ENCODE results near the gene TXLNG.
"Not testable (repeated sequence)": the region's sequence is repeated elsewhere in the genome, so short reads cannot be mapped to it uniquely, and the experiment has no call there.

TXLNG gene

DNA sequence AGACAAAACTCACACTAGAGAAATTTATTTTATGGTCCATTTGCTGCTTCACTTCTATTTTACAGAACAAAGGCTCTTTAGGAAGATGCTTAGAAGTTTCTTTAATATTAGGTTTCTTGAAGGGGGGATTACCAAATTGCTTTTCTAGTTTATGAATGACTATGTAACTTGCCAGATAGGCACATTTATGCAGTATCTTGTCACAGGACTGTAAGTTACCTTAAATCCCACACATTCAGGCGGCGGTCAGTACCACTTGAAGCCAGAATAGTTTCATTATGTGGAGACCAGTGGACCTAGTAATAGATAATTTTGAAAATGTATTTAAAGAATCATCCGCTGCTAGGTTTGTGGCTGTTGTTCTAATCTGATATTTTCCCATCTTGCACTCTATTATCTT, 65.6 kb downstream of the TXLNG start:
- peaks cover under 1% of the 10 kb centered on the region for H3K36me3 ChIP-seq (ENCODE audit: control insufficient read depth, insufficient read depth, low read length)
- H3K27me3 ChIP-seq (ENCODE audit: control insufficient read depth, insufficient read depth, low read length) = peaks cover 2% of the 10 kb centered on the region
- no peak overlapping the region for H3K27ac ChIP-seq (ENCODE audit: low read depth, low read length)
- H3K9ac ChIP-seq (ENCODE audit: low read length) = no peak overlapping the region
- H3K4me1 ChIP-seq (ENCODE audit: control insufficient read depth, insufficient read depth, low read length) = no peaks in the 10 kb centered on the region
- no peak overlapping the region for H3K4me3 ChIP-seq (ENCODE audit: low read length)

DNA sequence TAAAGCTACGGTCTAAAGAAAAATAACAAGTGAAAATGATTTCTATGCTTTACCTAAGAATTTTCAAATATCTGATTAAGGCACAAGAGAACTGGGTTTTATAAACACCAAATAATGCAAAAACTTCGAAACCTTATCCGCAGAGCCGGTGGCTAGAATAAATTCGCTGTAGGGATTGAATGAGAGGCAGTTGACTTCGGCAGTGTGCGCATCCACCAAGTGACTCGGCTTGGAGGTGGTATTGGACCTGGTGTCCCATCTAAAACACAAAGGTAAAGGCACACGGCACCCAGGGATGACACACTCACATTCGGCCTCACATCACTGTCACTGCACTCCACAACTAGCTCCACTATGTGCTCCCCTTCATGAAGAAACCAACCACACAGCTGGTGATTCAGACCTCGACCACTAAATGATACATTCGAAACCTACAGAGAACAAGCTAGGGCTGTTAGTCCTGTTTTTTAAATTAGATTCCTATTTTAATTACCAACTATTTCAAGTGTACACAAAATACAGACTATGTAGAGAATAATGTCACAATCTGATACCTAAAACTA, 66.4 kb downstream of the TXLNG start:
- Histone ChIP-seq H3K27ac (ENCODE audit: low read depth, low read length) (no peak overlapping the region), H3K27me3 (ENCODE audit: control insufficient read depth, insufficient read depth, low read length) (peaks cover 2% of the 10 kb centered on the region), H3K4me1 (ENCODE audit: control insufficient read depth, insufficient read depth, low read length) (no peaks in the 10 kb centered on the region), H3K36me3 (ENCODE audit: control insufficient read depth, insufficient read depth, low read length) (peaks cover 2% of the 10 kb centered on the region), H3K9ac (ENCODE audit: low read length) (no peak overlapping the region), H3K4me3 (ENCODE audit: low read length) (no peak overlapping the region)

DNA sequence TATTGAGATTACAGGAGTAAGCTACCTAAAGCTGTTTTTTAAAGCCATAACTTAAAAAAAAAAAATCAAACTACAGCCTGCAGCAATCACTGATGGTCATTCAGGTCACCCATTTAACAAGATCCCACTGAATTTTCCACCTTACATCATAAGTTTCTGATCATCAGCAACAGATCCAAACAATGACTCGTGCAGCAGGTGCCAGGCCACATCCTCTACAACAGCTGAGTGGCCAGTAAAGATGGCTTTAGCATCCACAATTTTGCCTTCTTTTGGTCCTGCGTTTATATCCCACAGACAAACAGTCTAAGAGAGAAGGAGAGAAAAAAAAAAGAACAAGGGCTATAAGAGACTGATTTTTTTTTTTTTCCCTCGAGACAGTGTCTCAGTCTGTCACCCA, 67.3 kb downstream of the TXLNG start:
- H3K4me3 ChIP-seq (ENCODE audit: low read length) = no peak overlapping the region
- no peak overlapping the region for H3K27ac ChIP-seq (ENCODE audit: low read depth, low read length)
- peaks cover 2% of the 10 kb centered on the region for H3K36me3 ChIP-seq (ENCODE audit: control insufficient read depth, insufficient read depth, low read length)

DNA sequence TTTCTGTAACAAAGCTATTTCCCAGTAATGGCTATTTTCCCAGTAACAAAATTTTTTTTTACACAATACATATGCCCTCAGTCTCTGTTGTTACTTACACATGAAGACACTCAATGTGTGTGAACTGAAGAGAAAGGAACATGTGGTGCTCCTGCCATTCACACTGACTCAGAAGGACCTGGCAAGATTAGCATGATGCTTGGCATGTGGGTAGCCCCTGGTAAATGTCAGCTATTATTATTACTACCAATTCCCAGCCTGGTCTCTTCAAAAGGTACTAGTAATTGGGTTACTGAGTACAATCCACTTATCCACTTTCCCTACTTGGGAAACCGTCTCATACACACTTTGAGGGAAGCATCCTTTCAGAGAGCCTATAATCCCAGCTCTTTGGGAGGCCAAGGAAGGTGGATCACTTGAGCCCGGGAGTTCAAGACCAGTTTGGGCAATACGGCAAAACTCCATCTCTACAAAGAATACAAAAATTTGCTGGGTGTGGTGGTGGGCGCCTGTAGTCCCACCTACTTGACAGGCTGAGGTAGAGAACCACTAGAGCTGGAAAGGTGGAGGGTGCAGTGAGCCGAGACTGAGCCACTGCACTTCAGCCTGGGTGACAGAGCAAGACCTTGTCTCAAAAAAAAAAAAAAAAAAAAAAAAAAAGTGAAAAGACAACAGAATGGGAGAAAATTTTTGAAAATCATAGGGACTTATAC, 69.3 kb downstream of the TXLNG start:
- Histone ChIP-seq H3K9ac (ENCODE audit: low read length) (no peak overlapping the region), H3K36me3 (ENCODE audit: control insufficient read depth, insufficient read depth, low read length) (peaks cover 2% of the 10 kb centered on the region), H3K27ac (ENCODE audit: low read depth, low read length) (no peak overlapping the region), H3K4me1 (ENCODE audit: control insufficient read depth, insufficient read depth, low read length) (no peaks in the 10 kb centered on the region), H3K4me3 (ENCODE audit: low read length) (no peak overlapping the region), H3K27me3 (ENCODE audit: control insufficient read depth, insufficient read depth, low read length) (peaks cover 5% of the 10 kb centered on the region)

More for the DNA sequence above, 67.3 kb downstream of the TXLNG start:
- Histone ChIP-seq H3K9ac (ENCODE audit: low read length) (no peak overlapping the region), H3K4me1 (ENCODE audit: control insufficient read depth, insufficient read depth, low read length) (no peaks in the 10 kb centered on the region), H3K27me3 (ENCODE audit: control insufficient read depth, insufficient read depth, low read length) (peaks cover 5% of the 10 kb centered on the region)

DNA sequence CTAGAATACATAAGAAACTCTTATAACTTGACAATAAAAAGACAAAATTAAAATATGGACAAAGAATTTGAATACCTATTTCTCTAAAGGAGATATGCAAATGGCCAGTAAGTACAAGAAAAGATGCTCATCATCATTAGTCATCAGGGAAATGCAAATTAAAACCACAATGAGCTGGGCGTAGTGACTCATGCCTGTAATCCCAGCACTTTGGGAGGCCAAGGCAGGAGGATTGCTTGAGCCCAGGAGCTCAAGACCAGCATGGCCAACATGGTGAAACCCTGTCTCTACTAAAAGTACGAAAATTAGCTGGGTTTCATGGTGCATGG, 69.8 kb downstream of the TXLNG start:
- H3K27me3 ChIP-seq (ENCODE audit: control insufficient read depth, insufficient read depth, low read length) = not testable (repeated sequence)

DNA sequence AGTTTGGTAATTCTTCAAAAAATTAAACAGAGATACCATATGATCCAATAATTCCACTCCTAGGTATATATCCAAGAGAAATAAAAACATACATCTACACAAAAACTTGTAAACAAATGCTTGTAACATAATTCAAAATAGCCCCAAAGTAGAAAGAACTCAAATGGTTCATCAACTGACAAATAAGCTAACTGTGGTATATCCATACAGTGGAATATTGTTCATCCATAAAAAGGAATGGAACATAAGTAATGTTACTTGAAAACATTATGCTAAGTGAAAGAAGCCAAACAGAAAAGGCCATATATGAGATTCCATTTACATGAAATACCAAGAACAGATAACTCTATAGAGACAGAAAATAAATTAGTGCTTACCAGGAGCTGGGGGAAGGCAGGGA, 70.5 kb downstream of the TXLNG start:
- Histone ChIP-seq H3K4me1 (ENCODE audit: control insufficient read depth, insufficient read depth, low read length) (no peaks in the 10 kb centered on the region), H3K9ac (ENCODE audit: low read length) (no peak overlapping the region), H3K27ac (ENCODE audit: low read depth, low read length) (no peak overlapping the region), H3K27me3 (ENCODE audit: control insufficient read depth, insufficient read depth, low read length) (peaks cover 5% of the 10 kb centered on the region), H3K4me3 (ENCODE audit: low read length) (no peak overlapping the region), H3K36me3 (ENCODE audit: control insufficient read depth, insufficient read depth, low read length) (peaks cover 2% of the 10 kb centered on the region)

More for the DNA sequence above, 69.8 kb downstream of the TXLNG start:
- not testable (repeated sequence) for H3K36me3 ChIP-seq (ENCODE audit: control insufficient read depth, insufficient read depth, low read length); H3K4me3 ChIP-seq (ENCODE audit: low read length); H3K4me1 ChIP-seq (ENCODE audit: control insufficient read depth, insufficient read depth, low read length); H3K27ac ChIP-seq (ENCODE audit: low read depth, low read length); H3K9ac ChIP-seq (ENCODE audit: low read length)

DNA sequence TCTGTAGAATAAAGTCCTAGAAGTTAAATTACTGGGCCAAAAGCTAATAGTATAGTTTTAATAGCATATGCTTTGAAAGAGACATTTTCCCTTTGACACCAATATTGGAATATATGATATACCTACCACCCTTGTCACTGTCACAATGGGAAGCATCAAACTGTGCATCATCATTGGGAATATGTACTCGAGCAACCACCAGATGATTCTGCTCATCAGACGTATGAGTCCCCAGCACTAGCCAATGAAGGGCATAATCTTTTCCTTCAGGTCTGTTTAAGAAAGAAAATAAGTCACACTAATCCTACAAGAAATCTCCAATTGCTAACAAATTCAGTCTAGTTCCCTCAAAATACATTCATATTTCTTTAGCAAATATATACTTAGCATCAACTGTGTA, 76.6 kb downstream of the TXLNG start:
- Histone ChIP-seq H3K27ac (ENCODE audit: low read depth, low read length) (no peak overlapping the region), H3K9ac (ENCODE audit: low read length) (no peak overlapping the region), H3K27me3 (ENCODE audit: control insufficient read depth, insufficient read depth, low read length) (peaks cover 2% of the 10 kb centered on the region), H3K36me3 (ENCODE audit: control insufficient read depth, insufficient read depth, low read length) (no peaks in the 10 kb centered on the region), H3K4me1 (ENCODE audit: control insufficient read depth, insufficient read depth, low read length) (peaks cover 6% of the 10 kb centered on the region), H3K4me3 (ENCODE audit: low read length) (no peak overlapping the region)

DNA sequence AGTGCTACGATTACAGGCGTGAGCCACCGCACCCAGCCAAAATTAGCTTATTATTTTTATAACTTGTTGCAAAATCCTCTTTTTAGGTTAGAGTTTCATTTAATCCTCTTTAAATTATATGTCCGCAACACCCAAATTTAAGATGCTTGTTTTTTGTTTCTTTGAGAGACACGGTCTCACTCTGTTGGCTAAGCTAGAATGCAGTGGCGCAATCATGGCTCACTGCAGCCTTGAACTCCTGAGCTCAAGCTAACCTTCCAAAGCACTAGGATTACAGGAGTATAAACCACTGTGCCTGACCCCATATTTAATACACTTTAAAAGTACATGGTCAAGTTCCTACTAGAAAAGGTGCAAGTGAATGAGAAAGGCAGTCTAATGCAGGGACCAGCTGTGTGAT, 81.7 kb downstream of the TXLNG start:
- H3K36me3 ChIP-seq (ENCODE audit: control insufficient read depth, insufficient read depth, low read length) = no peaks in the 10 kb centered on the region
- H3K27ac ChIP-seq (ENCODE audit: low read depth, low read length) = no peak overlapping the region
- H3K9ac ChIP-seq (ENCODE audit: low read length) = no peak overlapping the region

DNA sequence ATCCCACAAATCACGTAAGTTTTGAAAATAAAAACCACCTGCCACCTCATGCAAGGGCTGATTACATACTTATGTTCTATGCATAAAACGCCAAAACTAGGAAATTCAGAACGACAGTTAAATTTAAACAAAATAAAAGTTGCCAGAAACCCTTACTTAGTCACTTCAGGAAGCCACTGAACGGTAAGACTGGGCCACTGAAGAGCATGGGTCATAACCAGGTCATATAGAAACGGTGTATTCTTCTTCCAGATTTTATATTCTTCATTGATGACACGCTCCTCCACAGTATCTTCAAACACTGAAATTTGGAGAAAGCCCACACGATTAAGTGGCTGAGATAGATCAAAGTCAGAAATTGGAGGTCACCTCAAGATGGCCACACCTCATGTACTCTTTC, 82.7 kb downstream of the TXLNG start:
- H3K36me3 ChIP-seq (ENCODE audit: control insufficient read depth, insufficient read depth, low read length) = no peaks in the 10 kb centered on the region
- peak overlapping the region; percentile 51 for H3K27ac ChIP-seq (ENCODE audit: low read depth, low read length)
- H3K4me1 ChIP-seq (ENCODE audit: control insufficient read depth, insufficient read depth, low read length) = peaks cover 17% of the 10 kb centered on the region
- H3K27me3 ChIP-seq (ENCODE audit: control insufficient read depth, insufficient read depth, low read length) = peaks cover 4% of the 10 kb centered on the region
- H3K4me3 ChIP-seq (ENCODE audit: low read length) = peak overlapping the region; percentile 76
- H3K9ac ChIP-seq (ENCODE audit: low read length) = no peak overlapping the region

More for the DNA sequence above, 81.7 kb downstream of the TXLNG start:
- Histone ChIP-seq H3K27me3 (ENCODE audit: control insufficient read depth, insufficient read depth, low read length) (peaks cover 4% of the 10 kb centered on the region), H3K4me3 (ENCODE audit: low read length) (no peak overlapping the region), H3K4me1 (ENCODE audit: control insufficient read depth, insufficient read depth, low read length) (peaks cover 17% of the 10 kb centered on the region)

DNA sequence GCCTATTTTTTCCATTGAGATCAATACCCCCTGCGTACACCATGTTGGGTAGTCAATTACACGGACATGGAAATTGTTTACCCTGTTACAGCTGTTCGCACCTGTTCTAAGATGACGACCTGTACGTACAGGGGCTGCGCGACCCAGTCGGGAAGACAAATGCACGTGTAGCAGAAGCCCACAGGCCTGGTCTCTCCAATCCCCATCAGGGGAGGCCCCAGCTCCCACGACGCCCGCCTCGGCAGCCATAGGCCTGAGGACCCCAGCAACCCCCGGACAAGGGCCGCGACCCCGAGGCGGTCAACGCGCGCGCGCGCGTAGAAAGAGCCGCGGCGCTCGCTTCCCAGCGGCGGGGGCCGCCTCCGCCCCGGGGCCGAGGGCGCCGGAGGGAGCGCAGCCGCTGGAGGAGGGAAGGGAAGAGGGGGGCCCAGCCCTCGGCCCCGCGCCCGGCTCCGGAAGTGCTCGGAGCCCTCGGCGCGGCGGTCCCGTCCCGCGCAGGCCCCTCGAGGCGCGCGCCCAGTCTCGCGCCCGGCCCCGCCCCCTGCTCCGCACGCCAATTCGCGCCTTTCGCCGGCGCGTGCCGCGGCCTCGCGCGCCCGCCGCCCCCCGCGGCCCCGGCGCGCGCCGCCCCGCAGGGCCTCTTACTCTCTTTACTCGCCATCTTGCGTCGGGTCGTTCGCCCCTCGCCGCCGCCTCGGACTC, 83.3 kb downstream of the TXLNG start:
- H3K4me3 ChIP-seq (ENCODE audit: low read length) = peak overlapping the region; percentile 87

DNA sequence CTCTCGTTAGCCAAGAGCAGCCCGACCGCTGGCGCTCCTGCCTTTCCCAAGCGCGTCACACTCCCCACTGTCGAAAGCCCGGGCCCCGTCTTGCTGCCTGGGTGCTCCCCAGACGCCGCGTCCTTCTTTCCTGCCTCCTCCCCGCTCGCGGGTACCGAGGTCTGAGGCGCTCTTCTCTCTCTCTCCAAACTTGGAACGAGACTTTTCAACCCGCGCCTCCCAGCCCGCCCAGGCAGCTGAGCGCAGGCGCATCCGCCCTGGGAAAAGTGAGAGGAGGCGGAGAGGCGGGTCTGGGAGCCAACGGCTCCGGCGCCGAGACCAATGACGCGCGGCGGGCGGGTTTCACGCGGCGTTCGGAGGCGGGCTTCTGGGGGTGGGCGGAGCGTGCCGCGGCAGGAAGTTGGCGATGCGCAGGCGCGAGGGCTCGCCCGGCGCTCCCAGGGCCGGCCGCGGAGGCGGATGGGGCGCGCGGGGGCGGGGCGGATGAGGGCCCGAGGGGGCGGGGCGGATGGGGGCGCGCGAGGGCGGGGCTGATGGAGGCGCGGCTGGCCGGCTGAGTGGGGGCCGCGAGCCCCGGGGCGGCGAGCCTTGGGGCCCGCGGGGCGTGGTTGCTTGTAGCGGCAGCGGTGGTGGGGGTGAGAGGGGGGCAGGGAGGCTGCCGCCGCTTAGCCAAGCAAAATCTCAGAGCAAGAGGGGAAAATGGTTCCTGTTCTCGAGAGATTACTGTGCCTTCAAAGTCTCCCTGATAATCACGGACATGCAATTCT, 84.0 kb downstream of the TXLNG start, which contains the start of gene RBBP7:
Gene RBBP7, minus strand, starts transcription at position 268 of the 767 bp plus-strand sequence. CDS start 309 bp downstream, outside the sequence.
- H3K27ac ChIP-seq (ENCODE audit: low read depth, low read length) = peak within 1 kb of the TSS; percentile 95
- peaks cover 17% of the 10 kb centered on the region for H3K4me1 ChIP-seq (ENCODE audit: control insufficient read depth, insufficient read depth, low read length)
- peaks cover 4% of the 10 kb centered on the region for H3K27me3 ChIP-seq (ENCODE audit: control insufficient read depth, insufficient read depth, low read length)
- no peaks in the 10 kb centered on the region for H3K36me3 ChIP-seq (ENCODE audit: control insufficient read depth, insufficient read depth, low read length)
- peak within 1 kb of the TSS; percentile 87 for H3K4me3 ChIP-seq (ENCODE audit: low read length)
- H3K9ac ChIP-seq (ENCODE audit: low read length) = peak within 1 kb of the TSS; percentile 86

More for the DNA sequence above, 83.3 kb downstream of the TXLNG start:
- H3K36me3 ChIP-seq (ENCODE audit: control insufficient read depth, insufficient read depth, low read length) = no peaks in the 10 kb centered on the region
- H3K4me1 ChIP-seq (ENCODE audit: control insufficient read depth, insufficient read depth, low read length) = peaks cover 17% of the 10 kb centered on the region
- H3K27ac ChIP-seq (ENCODE audit: low read depth, low read length) = peak overlapping the region; percentile 95
- peak overlapping the region; percentile 86 for H3K9ac ChIP-seq (ENCODE audit: low read length)
- peaks cover 4% of the 10 kb centered on the region for H3K27me3 ChIP-seq (ENCODE audit: control insufficient read depth, insufficient read depth, low read length)
